NCI-H524 treated with DMSO at 0.1 percent for 48 hours (cell line): ENCODE measurements around the gene BMP5.

Source experiments
- DNase-seq: peaks from one replicate; lab custom pipeline; 2025; lab: John Stamatoyannopoulos, UW

The BMP5 gene

DNA sequence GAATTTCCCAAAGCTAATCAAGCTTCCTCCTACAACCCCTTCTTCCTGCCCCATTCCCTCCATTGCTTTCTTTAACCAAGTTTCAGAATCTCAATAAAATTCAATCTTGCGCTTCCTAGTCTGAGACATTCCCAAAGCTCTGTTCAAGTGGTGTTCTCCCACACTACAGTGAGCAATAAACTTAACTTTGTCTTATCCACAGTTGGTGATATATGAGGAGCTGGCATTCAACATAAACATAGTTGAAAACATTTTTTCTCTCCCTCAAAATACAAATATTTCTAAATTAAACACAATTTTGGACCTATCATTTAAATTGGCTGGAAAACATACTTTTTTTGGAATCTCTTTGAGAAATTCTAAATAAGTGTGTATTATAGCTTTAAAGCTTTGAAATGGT, 166.7 kb downstream of the BMP5 start:
- no peak for DNase-seq

DNA sequence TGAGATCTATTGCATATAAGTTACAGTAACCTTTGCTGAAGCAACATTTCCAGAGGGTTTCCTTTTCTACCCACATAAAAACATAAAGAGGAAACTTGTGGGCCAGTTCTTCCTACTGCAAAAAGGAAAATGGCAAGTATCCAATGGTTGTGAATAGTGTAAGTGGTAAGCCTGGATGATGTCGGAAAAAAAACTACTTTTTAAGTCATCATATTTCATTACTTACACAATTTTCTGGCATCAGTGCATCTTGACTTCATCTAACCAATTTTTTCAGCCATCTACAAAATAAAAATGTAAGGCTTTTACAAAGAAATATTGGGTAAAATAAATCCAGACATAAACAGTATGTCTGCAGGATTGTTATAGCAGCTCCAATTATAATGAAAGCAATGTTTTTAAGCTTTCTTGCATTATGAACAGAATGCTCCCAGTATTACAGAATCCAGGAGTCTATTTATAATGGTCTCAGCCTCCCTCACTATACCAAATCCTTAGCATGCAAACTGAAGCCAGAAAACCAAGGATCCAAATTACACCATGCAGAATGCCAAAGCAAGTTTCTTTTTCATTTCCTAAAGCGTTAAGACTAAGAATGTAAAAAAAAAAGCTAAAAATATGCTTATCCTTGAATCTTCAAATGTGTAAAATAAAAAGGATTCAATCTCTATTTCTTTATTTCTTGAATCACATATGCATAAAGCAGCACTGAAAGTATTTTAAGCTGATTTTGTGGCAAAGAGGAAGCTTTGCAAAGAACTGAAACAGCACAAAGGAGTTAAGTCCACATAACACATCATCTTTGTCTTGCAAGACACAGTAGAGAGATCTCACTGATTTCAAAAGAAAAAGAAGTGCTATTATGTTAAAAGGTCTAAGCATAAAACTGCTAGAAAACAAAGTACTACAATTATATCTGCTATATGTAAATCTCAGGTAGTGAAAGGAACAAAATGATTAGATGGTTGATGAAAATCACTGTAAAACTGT, 169.6 kb downstream of the BMP5 start:
- no peak for DNase-seq

DNA sequence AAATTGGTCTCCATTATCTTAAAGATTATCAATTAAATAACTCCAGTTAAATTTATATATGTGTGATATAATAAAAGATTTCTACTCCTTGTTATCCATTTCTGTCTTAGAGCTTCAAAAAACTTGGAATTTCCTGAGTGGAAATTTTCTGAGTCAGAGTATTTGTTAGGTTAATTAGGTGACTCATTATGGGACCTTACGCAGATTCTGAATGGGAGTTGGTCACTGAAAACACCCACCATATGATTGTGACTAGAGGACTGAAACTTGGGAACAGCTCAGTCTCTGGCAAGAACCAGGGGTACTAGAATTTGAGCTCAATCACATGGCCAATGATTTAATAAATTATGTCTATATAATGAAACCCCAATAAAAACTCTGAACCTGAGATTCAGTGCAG, 171.0 kb downstream of the BMP5 start:
- no peak for DNase-seq
